EL (cell line): ENCODE measurements around the gene SLAMF9.

Experiments used
- DNase-seq: peaks from one replicate; pipeline ENCODE4 v3.0.0-alpha.2; 2016

The SLAMF9 gene

DNA sequence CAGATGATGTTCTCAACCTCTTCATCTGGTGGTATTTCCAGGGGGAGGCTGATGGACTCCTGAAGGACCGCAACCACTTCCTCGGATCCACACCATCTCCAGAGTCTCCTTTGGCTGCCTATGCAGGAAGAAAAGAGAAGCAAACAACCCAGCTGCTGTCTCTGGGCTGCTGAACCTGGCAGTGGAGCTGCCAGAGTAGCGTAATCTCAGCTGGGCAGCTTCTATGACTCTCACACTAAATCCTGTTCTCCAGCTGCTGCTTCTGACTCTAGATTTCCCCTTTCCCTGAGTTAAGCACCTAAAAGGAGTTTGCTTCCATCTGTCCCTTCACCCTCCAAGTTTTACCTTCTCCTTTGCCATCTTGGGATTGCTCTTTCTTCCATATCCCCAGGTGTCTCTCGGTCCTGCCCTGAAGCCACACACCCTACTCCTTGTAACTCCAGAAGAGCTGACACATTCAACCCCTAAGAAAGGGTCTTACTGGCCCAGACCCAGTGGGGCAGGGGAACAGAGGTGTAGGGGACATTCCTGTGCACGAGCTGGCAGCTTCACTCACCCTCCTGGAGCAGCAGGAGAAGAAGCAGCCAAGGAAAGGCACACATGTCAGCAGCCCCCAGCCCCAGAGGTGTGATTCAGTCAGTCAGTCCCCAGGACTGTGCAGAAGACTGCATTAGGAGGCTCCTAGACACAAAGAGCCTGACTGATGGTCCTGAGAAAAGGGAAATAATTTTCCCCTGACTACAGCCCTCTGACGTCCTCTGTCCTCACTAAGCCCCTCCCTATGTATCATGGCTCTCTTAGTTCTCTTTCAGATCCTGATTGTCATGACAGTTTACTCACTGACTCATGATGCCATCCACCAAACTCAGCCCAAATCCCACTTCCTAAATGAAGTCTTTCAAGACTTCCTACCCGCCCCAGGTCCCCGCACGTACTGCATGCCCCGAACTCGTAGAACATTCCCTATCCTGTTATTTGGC is at the start of gene SLAMF9:
Gene SLAMF9, minus strand, starts transcription at position 702 of the 980 bp plus-strand sequence. Its CDS starts 100 bp downstream, at position 602.
- DNase-seq: peak; percentile 50

DNA sequence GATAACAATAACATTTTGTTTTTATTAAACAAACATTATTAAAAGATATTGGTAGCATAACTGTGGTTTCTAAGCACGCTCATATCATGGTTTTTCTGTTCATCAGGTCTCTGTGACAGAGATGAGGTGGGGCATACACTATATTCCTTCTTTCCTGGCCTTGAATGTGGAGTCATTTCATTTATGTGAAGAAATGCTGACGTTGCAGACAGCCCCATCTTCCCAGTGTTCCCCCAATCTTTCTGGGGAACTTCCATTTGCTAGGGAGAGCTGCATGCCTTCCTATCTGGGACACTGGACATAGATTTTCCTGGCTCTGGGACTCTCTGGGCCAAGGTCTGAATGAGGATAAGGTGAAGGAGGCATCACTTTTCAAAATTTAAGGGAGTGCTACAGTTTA is 47.4 kb upstream of the SLAMF9 start:
- DNase-seq: no peak

DNA sequence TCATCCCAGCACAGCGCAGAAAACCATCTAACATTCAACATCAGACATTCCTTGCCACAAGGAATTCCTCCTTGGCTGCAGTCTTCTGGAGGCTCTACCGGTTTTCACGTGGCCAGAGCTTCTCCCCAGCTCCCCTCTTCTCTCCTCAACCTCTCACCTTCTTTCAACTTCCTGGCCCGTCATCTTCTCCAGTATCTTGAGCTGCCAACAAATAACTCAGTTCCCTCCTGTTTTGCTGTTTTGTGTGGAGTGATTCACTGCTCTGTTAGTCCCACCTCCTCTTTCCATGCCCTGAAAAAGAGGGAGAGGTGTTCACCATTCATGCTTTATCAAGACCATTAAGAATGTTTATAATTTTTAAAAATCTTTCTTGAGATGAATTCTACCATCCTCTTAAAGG is 45.2 kb upstream of the SLAMF9 start:
- DNase-seq: peak; percentile 10

DNA sequence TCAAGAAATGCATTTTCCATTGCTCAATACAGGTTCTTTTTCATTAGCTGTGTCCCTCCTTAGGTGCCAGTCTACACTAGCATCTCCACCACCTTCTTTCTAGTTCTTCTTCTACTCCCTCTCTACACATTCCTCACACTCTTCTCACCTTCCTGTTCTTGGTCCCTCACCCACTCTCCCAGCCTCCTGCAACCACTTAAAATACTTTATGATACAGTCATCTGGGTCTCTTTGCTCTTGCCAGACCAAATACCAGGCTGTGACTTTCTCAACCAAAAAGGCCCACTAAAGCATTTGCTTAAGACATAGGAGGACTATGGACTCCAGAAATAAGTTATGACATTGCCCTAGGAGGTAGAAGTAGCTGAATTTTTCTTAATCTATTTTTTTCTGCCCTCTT is 42.6 kb upstream of the SLAMF9 start:
- peak; percentile 92 for DNase-seq

DNA sequence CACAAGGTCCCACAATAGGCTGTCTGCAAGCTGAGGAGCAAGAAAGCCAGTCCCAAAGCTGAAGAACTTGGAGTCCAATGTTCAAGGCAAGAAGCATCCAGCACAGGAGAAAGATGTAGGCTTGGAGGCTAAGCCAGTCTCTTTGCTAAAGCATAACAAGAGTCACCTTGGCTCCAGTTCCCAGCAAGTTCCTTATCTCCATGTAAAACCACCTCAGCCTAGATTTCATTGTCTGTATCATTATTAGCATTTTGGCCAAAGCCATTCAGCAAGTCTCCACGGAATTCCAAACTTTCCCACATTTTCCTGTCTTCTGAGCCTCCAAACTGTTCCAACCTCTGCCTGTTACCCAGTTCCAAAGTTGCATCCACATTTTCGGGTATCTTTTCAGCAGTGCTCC is 40.9 kb upstream of the SLAMF9 start:
- DNase-seq: no peak

DNA sequence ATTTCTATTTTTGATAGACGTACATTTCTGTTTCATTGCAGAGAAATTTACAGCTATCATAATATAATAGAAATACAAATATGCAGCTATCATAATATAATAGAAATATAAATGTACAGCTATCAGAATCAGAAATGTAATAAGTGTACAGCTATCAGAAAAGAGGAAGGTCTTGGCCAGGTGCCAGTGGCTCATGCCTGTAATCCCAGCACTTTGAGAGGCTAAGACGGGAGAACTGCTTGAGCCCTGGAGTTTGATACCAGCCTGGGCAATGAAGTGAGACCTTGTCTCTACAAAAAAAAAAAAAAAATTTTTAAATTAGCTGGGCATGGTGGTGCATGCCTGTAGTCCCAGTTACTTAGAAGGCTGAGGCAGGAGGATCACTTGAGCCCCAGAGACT is 39.9 kb upstream of the SLAMF9 start:
- no peak for DNase-seq

GRCh38 chr1:159992161-159992560 is 38.1 kb upstream of the SLAMF9 start:
- peak; percentile 11 for DNase-seq

- no peak for DNase-seq
Measured at GRCh38 chr1:159991513-159991912, 37.5 kb upstream of the SLAMF9 start.

GRCh38 chr1:159990005-159990404 is 36.0 kb upstream of the SLAMF9 start:
- no peak for DNase-seq

GRCh38 chr1:159989581-159989980 is 35.5 kb upstream of the SLAMF9 start:
- no peak for DNase-seq

GRCh38 chr1:159988006-159988405 is 34.0 kb upstream of the SLAMF9 start:
- DNase-seq: no peak

DNA sequence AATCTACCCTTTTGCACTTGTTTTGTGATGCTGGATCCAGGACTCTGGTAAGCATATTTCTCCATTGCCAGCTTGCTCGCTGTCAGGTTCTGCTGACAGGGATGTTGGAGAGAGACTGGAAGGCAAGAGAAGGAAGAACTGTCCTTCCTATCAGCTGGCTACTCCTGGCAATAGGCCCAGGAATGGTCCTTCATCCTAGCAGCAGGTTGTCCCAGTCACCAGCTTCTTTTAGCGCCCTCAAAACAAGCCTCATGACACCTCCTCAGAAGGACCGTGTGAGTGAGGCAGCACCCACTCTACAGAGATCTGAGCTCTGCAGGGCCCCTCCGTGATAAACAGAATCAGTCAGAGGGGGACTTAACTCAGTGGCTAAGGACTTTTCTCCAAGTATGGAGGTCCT is 33.1 kb upstream of the SLAMF9 start:
- no peak for DNase-seq

DNA sequence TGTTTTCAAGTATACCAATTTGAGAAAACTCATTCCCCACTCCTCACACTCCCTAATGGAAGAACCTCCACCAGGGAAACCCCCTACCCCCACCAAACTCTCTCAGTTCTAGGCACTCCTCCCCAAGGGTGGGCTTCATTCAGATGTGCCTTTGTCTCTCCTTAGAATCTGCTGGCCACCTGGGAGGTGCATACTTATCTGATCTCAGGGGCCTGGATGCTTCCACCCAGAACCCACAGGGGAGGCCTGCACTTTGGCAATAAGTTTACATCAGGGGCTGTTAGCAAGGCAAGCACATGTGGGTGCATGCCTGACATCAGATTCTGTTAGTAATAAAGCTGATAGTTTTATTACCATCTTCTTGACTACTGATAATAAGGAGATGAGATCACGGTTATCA is 32.5 kb upstream of the SLAMF9 start:
- no peak for DNase-seq

GRCh38 chr1:159986093-159986492 is 32.1 kb upstream of the SLAMF9 start:
- DNase-seq: no peak

- no peak for DNase-seq
Measured at GRCh38 chr1:159985473-159985872, 31.4 kb upstream of the SLAMF9 start.

DNA sequence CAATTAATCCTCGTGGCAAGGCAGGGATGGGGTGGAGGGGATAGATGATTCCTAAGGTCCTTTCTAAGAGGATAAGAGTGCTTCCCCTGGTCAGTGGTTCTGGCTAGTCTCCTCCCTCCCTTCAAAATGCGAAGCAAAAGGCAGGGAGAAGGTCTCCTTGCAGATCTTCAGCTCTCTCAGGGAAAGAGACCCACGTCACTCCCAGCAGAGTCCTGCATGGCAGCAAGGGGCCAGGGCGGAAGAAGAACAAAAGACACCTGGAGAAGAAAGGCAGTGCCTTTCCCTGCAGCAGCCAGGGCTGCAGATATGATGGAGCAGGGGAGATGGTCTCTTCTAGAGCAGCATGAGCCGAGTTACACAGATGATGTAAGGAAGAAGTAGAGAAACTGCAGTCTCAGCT is 29.6 kb upstream of the SLAMF9 start:
- DNase-seq: no peak

DNA sequence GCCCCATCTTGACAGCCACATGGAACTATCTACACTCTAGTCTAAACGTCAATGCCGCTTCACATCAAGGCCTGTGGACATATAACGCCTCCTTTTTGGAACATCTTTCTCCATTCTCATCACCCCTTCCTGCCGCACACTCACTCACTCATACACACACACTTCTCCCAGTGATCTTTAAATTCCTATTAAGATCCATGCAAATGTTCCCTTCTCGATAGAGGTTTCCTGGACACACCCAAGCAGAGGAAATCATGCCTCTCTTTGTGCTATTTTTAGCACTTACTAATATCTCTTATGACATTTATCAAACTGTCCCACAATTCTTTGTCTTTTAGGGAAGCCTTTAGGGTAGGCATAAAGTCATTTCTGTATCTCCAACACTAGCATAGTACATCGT is 28.2 kb upstream of the SLAMF9 start:
- DNase-seq: no peak

GRCh38 chr1:159981351-159982055 is 27.5 kb upstream of the SLAMF9 start:
- no peak for DNase-seq

GRCh38 chr1:159980786-159981185 is 26.7 kb upstream of the SLAMF9 start:
- DNase-seq: no peak

GRCh38 chr1:159980076-159980475 is 26.0 kb upstream of the SLAMF9 start:
- no peak for DNase-seq

DNA sequence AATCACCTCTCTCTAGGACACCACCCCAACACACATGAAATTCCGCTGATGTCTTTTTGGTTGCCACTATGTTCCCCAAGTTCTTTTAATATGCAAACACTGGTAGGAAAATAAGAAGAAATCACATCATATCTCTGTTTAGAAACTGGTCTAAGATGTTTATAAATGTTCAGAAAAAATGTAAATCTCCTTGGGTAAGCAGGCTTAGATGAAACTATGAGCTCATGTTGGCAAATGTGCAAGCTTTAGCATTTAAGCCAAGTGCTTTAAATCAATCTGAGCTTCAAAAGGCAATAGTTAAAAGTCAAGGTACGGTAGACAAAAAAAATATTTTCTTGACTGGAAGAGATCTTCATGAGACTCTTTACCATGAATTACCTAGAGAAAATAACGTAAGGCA is 25.2 kb upstream of the SLAMF9 start:
- DNase-seq: no peak

DNA sequence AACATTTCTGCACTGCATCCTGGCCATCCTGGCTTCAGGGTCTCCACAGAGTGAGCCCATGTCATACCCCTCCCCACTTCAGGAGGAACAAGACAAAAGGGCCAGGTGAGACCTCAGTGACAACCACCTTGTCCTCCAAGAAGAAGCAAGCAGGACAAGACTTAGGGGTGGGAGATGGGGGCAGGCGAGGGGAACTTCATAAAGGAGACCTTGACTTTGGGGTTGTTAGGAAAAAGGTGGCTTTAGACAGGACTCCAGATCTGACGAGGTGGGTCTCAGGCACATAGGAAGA is 24.0 kb upstream of the SLAMF9 start:
- no peak for DNase-seq

DNA sequence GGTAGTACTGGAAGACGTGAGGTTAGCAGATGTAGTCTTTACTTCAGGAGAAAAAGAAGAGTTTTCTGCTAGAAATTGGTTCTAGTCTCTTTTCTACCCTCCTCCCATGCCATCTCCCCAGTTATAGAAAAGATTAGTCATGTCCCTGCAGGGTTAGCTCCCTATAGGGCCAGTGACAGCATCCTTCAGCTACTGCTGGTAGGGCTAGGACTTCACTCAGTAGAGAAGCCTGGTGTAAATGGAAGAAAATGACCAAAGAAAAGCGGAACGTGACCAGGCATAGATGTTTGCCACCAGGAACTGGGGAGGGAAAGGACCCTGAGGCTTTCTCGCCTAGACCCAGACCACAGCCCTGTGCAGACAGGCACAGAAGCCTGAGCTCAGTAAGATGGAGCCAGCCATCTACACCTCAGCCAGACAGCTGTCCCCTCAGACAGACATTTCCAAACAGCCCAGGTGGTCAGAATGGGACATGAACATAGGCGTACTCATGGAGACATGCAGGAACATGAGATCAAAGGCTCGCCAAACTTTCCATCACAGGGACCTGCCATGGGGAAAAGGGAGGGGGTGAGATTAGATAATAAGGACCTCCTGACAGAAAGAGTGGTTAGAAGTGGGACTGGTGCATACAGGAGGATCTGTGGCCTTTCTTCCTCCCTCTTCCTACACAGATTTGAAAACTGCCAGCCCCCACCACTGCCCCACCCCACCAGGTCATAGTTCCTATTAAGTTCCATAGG is 23.5 kb upstream of the SLAMF9 start:
- no peak for DNase-seq
